Neuronal stem cell (in vitro differentiated cells): ENCODE data around the gene MON2.

Experiments
- DNase-seq: peaks from one replicate; pipeline ENCODE4 v3.0.0-alpha.2; 2013; ENCODE audit warnings: low spot score
- H2AFZ ChIP-seq: one replicate; pipeline ENCODE4 v1.6.1; 2013; ENCODE audit warnings: mild to moderate bottlenecking, low read length, inconsistent platforms
- H2AK5ac ChIP-seq: 2 replicates; pipeline ENCODE4 v1.6.1; 2013; ENCODE audit warnings: low read depth, mild to moderate bottlenecking, inconsistent platforms, low read length, moderate library complexity, mixed read lengths
- H2BK120ac ChIP-seq: 2 replicates; pipeline ENCODE4 v1.6.1; 2013; ENCODE audit warnings: low read depth, mild to moderate bottlenecking, inconsistent platforms, low read length, moderate library complexity, mixed read lengths
- H2BK12ac ChIP-seq: one replicate; pipeline ENCODE4 v1.6.1; 2013; ENCODE audit warnings: low read length, inconsistent platforms
- H2BK15ac ChIP-seq: 2 replicates; pipeline ENCODE4 v1.6.1; 2013; ENCODE audit warnings: mild to moderate bottlenecking, low read length, inconsistent platforms, mixed read lengths
- H2BK5ac ChIP-seq: one replicate; pipeline ENCODE4 v1.6.1; 2013; ENCODE audit warnings: inconsistent platforms, mild to moderate bottlenecking, low read length, moderate library complexity
- H3K14ac ChIP-seq: one replicate; pipeline ENCODE4 v1.6.1; 2013; ENCODE audit warnings: low read length, inconsistent platforms
- H3K18ac ChIP-seq: 2 replicates; pipeline ENCODE4 v1.6.1; 2013; ENCODE audit warnings: low read length, inconsistent platforms
- H3K23ac ChIP-seq: 2 replicates; pipeline ENCODE4 v1.6.1; 2013; ENCODE audit warnings: low read depth, mild to moderate bottlenecking, mixed read lengths, low read length, inconsistent platforms; ENCODE audit not compliant: poor library complexity
- H3K27ac ChIP-seq: replicated peaks from 3 replicates; pipeline ENCODE4 v1.5.1; 2013; ENCODE audit warnings: low read length, inconsistent platforms
- H3K27me3 ChIP-seq, 3 experiments: 2 replicates each; pipeline ENCODE4 v1.6.1; 2013; ENCODE audit warnings: low read length in 3 of 3, mild to moderate bottlenecking in 2 of 3, inconsistent platforms in 1 of 3, low read depth in 1 of 3, mixed read lengths in 1 of 3, moderate library complexity in 1 of 3; ENCODE audit not compliant: control insufficient read depth in 3 of 3, insufficient read depth in 3 of 3
- H3K36me3 ChIP-seq, 2 donors: replicated peaks in 1 of 2; 2 replicates each; pipeline ENCODE4 v1.6.1; 2013; ENCODE audit warnings: low read length in 2 of 2; ENCODE audit not compliant: control insufficient read depth in 2 of 2, insufficient read depth in 2 of 2
- H3K4ac ChIP-seq: 2 replicates; pipeline ENCODE4 v1.6.1; 2013; ENCODE audit warnings: inconsistent platforms, mild to moderate bottlenecking, low read length, moderate library complexity
- H3K4me1 ChIP-seq, 2 donors: 1 replicate in 1 of 2; 2 replicates in 1 of 2; pipeline ENCODE4 v1.6.1; 2013; ENCODE audit warnings: low read length in 2 of 2, low read depth in 1 of 2; ENCODE audit not compliant: control insufficient read depth in 2 of 2, insufficient read depth in 1 of 2
- H3K4me2 ChIP-seq: one replicate; pipeline ENCODE4 v1.6.1; 2013; ENCODE audit warnings: mild to moderate bottlenecking, low read length, inconsistent platforms; ENCODE audit not compliant: insufficient read depth, poor library complexity, severe bottlenecking
- H3K4me3 ChIP-seq, 2 donors: 2 replicates each; pipeline ENCODE4 v1.5.1; 2013; ENCODE audit warnings: low read length in 2 of 2, mild to moderate bottlenecking in 2 of 2, inconsistent platforms in 1 of 2, moderate library complexity in 1 of 2
- H3K79me1 ChIP-seq: one replicate; pipeline ENCODE4 v1.6.1; 2013; ENCODE audit warnings: low read depth, mild to moderate bottlenecking, inconsistent platforms, low read length, moderate library complexity
- H3K9ac ChIP-seq: one replicate; pipeline ENCODE4 v1.6.1; 2013; ENCODE audit warnings: mild to moderate bottlenecking, low read depth, low read length, inconsistent platforms; ENCODE audit not compliant: poor library complexity
- H3K9me3 ChIP-seq, 2 donors: replicated peaks in 1 of 2; 2 replicates each; pipeline versions ENCODE3 to v1.6.1; 2013; ENCODE audit warnings: low read length in 2 of 2, mild to moderate bottlenecking in 2 of 2, inconsistent platforms in 1 of 2, low read depth in 1 of 2, mixed read lengths in 1 of 2, moderate library complexity in 1 of 2; ENCODE audit not compliant: control insufficient read depth in 2 of 2, insufficient read depth in 1 of 2
- H4K8ac ChIP-seq: one replicate; pipeline ENCODE4 v1.6.1; 2013; ENCODE audit warnings: low read depth, mild to moderate bottlenecking, inconsistent platforms, low read length, moderate library complexity
- H4K91ac ChIP-seq: one replicate; pipeline ENCODE4 v1.6.1; 2013; ENCODE audit warnings: low read length, low read depth, mild to moderate bottlenecking, inconsistent platforms; ENCODE audit not compliant: poor library complexity
- WGBS, 2 donors: extraction: QIAGEN DNeasy Blood & Tissue Kit; methylation state at CpG; one replicate each; pipeline ENCODE4 v1.1.7; 2013; ENCODE audit warnings: missing lambda C conversion rate in 2 of 2, mixed read lengths in 1 of 2; ENCODE audit not compliant: insufficient read length in 2 of 2, insufficient replicate concordance in 1 of 2; ENCODE audit errors: extremely low coverage in 2 of 2; 5-methylcytosine and 5-hydroxymethylcytosine counted together

Gene MON2

GRCh38 chr12:62434494-62435302 lies 31.9 kb upstream of the MON2 start:
- Histone ChIP-seq H3K18ac (no peak overlapping the region), H2BK120ac (no peak overlapping the region), H2BK5ac (no peak overlapping the region), H3K79me1 (no peaks in the 10 kb centered on the region), H4K8ac (no peak overlapping the region), H3K23ac (no peak overlapping the region), H2AFZ (peak overlapping the region; percentile 97), H2AK5ac (no peak overlapping the region), H4K91ac (no peak overlapping the region), H3K9ac (no peak overlapping the region), H3K27me3 (peaks cover 0 to 19% (median 11%) of the 10 kb centered on the region in 3 experiments), H3K36me3 (no peaks in the 10 kb centered on the region), H3K9me3 (peaks cover 0 to 2% of the 10 kb centered on the region in 2 donors), H3K4me2 (peak overlapping the region; percentile 83), H2BK15ac (no peak overlapping the region), H2BK12ac (no peak overlapping the region), H3K4ac (no peak overlapping the region), H3K4me3 (peak overlapping the region; percentile 41 to 79), H3K14ac (no peak overlapping the region), H3K27ac (no peak overlapping the region), H3K4me1 (peaks cover 5 to 6% of the 10 kb centered on the region in 2 donors)
- no CpG with 5 or more reads among the region's 16 CpGs for WGBS, 2 donors
- no peak for DNase-seq

DNA sequence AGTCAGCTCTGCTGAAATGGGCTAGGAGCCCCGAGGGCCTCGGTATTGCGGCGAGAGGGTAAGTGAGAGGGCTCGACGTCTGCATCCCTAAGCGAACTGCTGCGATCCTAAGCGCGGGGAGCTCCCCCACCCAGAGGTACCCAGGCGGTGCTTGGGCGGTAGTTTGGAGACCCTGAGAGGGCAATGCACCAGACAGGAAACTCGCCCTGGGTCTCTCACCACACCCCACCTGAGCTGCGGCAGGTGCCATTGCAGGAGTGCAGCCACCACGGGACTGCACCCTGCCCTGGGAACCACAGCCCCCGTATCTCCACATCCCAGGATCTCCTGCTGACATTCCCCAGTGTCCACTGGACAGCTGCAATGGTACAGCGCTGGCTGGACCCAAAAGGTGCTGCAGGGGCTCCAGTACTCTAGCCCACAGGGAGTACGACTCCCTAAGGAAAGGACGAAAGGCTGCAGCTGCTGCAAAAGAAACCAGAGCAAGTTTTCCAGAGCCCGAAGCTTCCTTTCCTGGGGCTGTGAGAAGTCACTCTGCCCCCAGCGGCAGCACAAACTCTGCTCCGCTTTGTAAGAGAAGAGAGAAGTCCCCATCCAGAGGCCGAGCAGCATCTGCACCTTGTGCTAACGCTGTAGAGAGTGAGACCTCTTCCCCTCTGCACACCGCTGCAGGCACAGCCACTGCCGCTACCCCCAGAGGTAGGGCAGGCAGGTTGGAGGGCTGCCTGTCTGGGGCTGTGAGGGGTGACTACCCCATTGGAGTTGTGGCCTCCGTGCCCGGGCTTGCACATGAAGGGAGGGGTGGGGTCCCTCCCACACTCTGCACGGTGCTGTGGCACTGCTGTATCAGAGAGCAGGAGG lies 31.1 kb upstream of the MON2 start:
- DNase-seq, result peak; percentile 54
- Histone ChIP-seq H3K4ac (no peak overlapping the region), H3K18ac (peak overlapping the region; percentile 94), H2BK120ac (peak overlapping the region; percentile 77), H2AFZ (peak overlapping the region; percentile 97), H3K23ac (peak overlapping the region; percentile 21), H3K4me2 (peak overlapping the region; percentile 83), H3K14ac (peak overlapping the region; percentile 47), H3K27ac (no peak overlapping the region), H3K4me1 (peaks cover 5 to 6% of the 10 kb centered on the region in 2 donors), H2BK15ac (peak overlapping the region; percentile 6), H3K79me1 (no peaks in the 10 kb centered on the region), H3K27me3 (peaks cover 0 to 19% (median 11%) of the 10 kb centered on the region in 3 experiments), H3K4me3 (peak overlapping the region; percentile 41 to 79), H3K36me3 (no peaks in the 10 kb centered on the region), H2AK5ac (peak overlapping the region; percentile 41), H2BK12ac (no peak overlapping the region), H3K9me3 (peaks cover 2% of the 10 kb centered on the region in 2 donors), H3K9ac (peak overlapping the region; percentile 10), H4K8ac (peak overlapping the region; percentile 99), H4K91ac (no peak overlapping the region), H2BK5ac (peak overlapping the region; percentile 54)
- WGBS, 2 donors, result no CpG with 5 or more reads among the region's 29 CpGs

- H2BK120ac ChIP-seq, result no peak overlapping the region
- no CpG with 5 or more reads among the region's 12 CpGs for WGBS, 2 donors
- peak overlapping the region; percentile 44 for H3K18ac ChIP-seq
- no peak overlapping the region for H3K4ac ChIP-seq
- peak overlapping the region; percentile 4 for H3K23ac ChIP-seq
- no peaks in the 10 kb centered on the region for H3K79me1 ChIP-seq
- peaks cover 0 to 19% (median 11%) of the 10 kb centered on the region in 3 experiments for H3K27me3 ChIP-seq
- no peak overlapping the region for H4K91ac ChIP-seq
- peak overlapping the region; percentile 54 for H2BK5ac ChIP-seq
- H3K14ac ChIP-seq, result peak overlapping the region; percentile 3
- peak overlapping the region in 1 of 2 donors; percentile 58 for H3K4me3 ChIP-seq
- peak overlapping the region; percentile 10 for H3K9ac ChIP-seq
- peaks cover 2 to 7% of the 10 kb centered on the region in 2 donors for H3K9me3 ChIP-seq
- peak overlapping the region; percentile 89 for H4K8ac ChIP-seq
- peak overlapping the region; percentile 97 for H2AFZ ChIP-seq
- no peak overlapping the region for H3K27ac ChIP-seq
- H2AK5ac ChIP-seq, result peak overlapping the region; percentile 41
- peak overlapping the region; percentile 6 for H2BK15ac ChIP-seq
- DNase-seq, result no peak
- no peak overlapping the region for H2BK12ac ChIP-seq
- peaks cover 5 to 6% of the 10 kb centered on the region in 2 donors for H3K4me1 ChIP-seq
- no peaks in the 10 kb centered on the region for H3K36me3 ChIP-seq
- H3K4me2 ChIP-seq, result peak overlapping the region; percentile 83
Observed at GRCh38 chr12:62436164-62436503, 30.5 kb upstream of the MON2 start.
